ENCODE data around the gene RHOD.
A peak's percentile ranks its signal among the peaks of the same experiment; 100 is the strongest.

Gene RHOD

DNA sequence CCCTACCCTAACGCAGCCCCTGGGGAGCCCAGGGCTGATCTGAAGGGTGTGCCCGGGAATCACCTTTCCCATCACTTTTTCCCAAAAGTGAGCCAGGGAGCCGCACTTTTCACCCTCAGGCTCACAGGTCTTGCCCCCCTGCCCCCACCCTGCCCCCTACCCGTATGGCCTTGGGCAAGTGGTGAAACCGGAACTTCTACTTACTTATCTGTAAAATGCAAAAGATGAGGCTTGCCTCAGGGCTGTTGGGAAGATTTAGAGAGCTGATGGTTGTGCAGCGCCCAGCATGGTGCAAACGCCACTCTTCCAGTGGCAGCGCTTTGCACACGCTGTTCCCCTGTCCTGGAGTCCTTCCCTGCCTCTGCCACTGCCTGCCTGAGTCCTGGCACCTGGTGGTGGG is 25.7 kb upstream of the RHOD start:
- no peak overlapping the region for H3K4me3 ChIP-seq (ENCODE audit: control insufficient read depth, low read depth, low read length)
- TF ChIP-seq, protein P1, sequence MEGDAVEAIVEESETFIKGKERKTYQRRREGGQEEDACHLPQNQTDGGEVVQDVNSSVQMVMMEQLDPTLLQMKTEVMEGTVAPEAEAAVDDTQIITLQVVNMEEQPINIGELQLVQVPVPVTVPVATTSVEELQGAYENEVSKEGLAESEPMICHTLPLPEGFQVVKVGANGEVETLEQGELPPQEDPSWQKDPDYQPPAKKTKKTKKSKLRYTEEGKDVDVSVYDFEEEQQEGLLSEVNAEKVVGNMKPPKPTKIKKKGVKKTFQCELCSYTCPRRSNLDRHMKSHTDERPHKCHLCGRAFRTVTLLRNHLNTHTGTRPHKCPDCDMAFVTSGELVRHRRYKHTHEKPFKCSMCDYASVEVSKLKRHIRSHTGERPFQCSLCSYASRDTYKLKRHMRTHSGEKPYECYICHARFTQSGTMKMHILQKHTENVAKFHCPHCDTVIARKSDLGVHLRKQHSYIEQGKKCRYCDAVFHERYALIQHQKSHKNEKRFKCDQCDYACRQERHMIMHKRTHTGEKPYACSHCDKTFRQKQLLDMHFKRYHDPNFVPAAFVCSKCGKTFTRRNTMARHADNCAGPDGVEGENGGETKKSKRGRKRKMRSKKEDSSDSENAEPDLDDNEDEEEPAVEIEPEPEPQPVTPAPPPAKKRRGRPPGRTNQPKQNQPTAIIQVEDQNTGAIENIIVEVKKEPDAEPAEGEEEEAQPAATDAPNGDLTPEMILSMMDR (conservative IDR thresholded peaks at IDR 0.05; ENCODE audit: control insufficient read depth, insufficient read depth, low read depth, low read length), result no peak
- no peak for DNase-seq (ENCODE audit: low read depth)

- peak; percentile 50 for DNase-seq (ENCODE audit: low read depth)
- TF ChIP-seq, protein P1 (conservative IDR thresholded peaks at IDR 0.05; ENCODE audit: control insufficient read depth, insufficient read depth, low read depth, low read length), result no peak
- H3K4me3 ChIP-seq (ENCODE audit: control insufficient read depth, low read depth, low read length), result no peak overlapping the region
Observed at GRCh38 chr11:67031791-67032561, 24.7 kb upstream of the RHOD start.

GRCh38 chr11:67032830-67033551 is 23.7 kb upstream of the RHOD start:
- TF ChIP-seq, protein P1 (conservative IDR thresholded peaks at IDR 0.05; ENCODE audit: control insufficient read depth, insufficient read depth, low read depth, low read length), result no peak
- DNase-seq (ENCODE audit: low read depth), result peak; percentile 92
- H3K4me3 ChIP-seq (ENCODE audit: control insufficient read depth, low read depth, low read length), result no peak overlapping the region

DNA sequence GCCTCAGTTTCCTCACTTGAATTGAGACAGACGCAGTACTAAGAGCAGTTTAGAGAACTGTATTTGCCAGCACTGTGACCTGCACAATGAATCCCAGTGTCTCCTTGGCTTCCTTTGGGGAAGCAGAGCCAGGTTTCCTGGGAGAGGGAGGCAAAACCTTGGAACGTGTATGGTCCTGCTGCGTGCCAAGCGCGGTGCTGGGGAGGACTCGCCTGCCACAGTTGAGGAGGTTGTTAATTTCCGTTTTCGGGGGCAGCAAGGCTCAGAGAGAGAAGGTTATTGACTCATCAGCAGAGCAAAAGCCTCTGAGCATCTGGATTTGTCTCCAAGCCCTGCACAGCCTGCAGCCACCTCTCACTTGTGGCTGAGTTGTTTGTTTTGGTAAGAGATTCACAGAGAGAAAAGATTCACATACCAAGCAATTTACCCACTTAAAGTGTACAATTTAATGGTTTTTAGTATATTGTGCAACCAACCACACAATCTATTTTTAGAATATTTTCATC is 22.9 kb upstream of the RHOD start:
- no peak overlapping the region for H3K4me3 ChIP-seq (ENCODE audit: control insufficient read depth, low read depth, low read length)
- DNase-seq (ENCODE audit: low read depth), result peak; percentile 97
- TF ChIP-seq, protein P1 (conservative IDR thresholded peaks at IDR 0.05; ENCODE audit: control insufficient read depth, insufficient read depth, low read depth, low read length), result no peak

DNA sequence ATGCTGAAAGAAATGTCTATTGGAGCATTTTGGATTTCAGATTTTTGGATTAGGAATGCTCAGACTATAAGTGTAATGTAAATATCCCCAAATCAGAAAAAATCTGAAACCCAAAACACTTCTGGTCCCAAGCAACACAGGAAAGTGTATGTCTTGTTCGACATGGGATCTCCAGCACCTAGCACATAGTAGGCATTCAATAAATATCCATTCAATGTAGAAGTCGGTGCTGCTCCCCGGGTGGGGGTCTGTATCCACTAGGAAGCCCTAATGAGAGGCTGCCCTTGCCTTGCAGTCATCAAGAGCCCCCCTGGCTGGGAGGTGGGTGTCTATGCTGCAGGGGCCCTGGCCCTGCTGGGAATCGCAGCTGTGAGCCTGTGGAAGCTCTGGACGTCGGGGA is 22.3 kb upstream of the RHOD start:
- TF ChIP-seq, protein P1 (conservative IDR thresholded peaks at IDR 0.05; ENCODE audit: control insufficient read depth, insufficient read depth, low read depth, low read length), result no peak
- no peak for DNase-seq (ENCODE audit: low read depth)

DNA sequence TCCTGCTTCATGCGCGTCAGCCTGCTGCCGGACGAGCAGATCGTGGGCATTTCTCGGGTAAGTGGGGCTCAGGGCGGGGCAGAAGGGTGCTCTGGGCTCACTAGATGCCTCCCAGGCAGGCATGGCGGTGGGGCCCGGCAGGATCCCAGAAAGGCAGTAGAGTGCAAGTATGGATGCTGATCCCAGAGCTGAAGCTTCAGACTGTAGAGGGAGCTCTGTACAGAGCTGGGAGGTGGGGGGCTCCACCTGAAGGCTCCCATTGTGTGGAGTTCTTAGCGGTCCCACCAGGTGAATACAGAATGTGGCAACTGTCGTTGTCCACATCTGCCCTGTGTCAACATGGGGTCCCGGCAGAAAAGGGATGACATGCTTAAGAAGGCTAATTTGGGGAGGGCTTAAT is 16.5 kb upstream of the RHOD start:
- TF ChIP-seq, protein P1 (conservative IDR thresholded peaks at IDR 0.05; ENCODE audit: control insufficient read depth, insufficient read depth, low read depth, low read length), result no peak
- H3K4me3 ChIP-seq (ENCODE audit: control insufficient read depth, low read depth, low read length), result no peak overlapping the region
- no peak for DNase-seq (ENCODE audit: low read depth)

More for the DNA sequence above, 22.3 kb upstream of the RHOD start:
- H3K4me3 ChIP-seq (ENCODE audit: control insufficient read depth, low read depth, low read length), result no peak overlapping the region
